GM18870 (cell line): ENCODE data around the gene EXOC3L2.
"Not testable (repeated sequence)": the region's sequence is repeated elsewhere in the genome, so short reads cannot be mapped to it uniquely, and the experiment has no call there.

Experiments
- ATAC-seq: cut with Tn5 transposase; IDR thresholded peaks from one replicate; pipeline ENCODE4 v1.9.1; 2021; ENCODE audit warnings: moderate library complexity; ENCODE audit not compliant: unreplicated experiment

Gene EXOC3L2

DNA sequence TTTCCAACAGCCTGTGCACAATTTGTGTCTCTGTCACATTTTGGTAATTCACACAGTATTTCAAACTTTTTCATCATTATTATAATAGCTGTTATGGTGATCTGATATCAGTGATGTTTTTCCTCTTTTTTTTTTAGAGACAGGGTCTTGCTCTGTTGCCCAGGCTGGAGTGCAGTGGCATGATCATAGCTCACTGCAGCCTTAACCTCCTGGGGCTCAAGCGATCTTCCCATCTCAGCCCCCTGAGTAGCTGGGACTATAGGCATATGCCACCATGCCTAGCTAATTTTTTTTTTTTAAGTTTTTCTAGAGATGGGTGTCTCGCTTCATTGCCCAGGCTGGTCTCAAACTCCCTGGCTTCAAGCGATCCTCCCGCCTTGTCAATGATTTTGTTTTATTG, 11.6 kb upstream of the EXOC3L2 start:
- ATAC-seq = no peak

- no peak for ATAC-seq
These were observed 10.5 kb upstream of the EXOC3L2 start for GRCh38 chr19:45255611-45256157.

DNA sequence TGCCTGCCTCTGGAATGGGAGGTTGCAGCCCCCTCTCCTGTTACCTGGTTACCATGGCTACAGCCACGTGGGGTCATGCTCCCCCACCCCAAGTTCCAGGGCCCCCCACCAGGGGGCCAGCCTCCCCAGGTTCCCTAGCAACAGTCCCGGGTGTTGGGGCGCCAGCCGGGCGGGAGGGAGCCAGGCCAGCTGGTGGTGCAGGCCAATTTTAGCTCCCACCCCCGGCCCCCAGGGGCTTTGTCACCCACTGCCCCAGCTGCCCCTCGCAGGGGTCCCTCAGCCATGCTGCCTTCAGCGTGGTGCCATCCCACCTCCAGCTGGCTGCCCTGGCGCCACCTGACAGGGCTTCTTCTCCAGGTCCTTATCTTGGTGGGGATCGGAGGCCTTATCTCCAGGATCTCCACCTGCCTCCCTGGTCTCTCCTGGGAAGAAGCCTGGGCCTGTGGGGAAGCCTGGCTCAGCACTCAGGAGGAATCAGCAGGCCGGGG, 8.9 kb upstream of the EXOC3L2 start:
- ATAC-seq = no peak

GRCh38 chr19:45253396-45254027, 8.3 kb upstream of the EXOC3L2 start:
- ATAC-seq = no peak

DNA sequence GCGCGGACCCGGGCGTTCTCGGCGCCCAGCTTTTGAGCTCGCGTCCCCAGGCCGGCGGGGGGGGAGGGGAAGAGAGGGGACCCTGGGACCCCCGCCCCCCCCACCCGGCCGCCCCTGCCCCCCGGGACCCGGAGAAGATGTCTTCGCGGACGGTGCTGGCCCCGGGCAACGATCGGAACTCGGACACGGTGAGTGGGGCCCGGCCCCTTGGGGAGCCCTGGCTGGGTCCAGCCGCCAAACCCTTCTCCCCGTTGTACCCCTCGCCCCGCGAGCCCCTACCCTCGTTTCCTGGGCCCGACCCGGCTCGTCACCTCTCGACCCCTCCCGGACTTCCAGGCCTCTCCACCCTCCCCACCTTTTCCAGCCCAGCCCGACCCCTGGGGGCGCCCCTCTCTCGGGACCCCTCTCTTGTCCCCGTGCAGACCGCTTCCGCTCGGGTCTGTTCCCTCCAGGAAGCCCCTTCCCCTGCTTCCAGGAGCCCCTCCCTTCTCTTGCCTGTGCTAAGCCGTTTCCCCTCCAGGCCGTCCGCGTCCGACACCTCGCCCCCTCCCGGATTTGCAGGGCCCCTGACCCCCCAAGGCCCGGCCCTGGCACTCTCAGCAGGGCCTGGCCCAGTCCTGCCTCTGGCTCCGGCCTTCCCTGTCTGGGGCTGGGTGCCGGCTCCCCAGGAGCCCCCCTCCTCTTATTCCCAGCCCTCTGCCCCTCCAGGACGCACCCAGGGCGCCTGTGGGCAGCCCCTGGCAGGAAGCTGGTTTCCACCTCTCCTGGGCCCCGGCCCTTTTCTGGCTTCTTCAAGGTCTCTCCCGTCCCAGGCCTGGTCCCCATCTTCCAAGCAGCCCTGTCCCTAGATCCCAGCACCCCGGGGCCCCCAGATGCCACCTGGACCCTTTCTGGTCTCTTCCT, 6.5 kb upstream of the EXOC3L2 start:
- no peak for ATAC-seq

DNA sequence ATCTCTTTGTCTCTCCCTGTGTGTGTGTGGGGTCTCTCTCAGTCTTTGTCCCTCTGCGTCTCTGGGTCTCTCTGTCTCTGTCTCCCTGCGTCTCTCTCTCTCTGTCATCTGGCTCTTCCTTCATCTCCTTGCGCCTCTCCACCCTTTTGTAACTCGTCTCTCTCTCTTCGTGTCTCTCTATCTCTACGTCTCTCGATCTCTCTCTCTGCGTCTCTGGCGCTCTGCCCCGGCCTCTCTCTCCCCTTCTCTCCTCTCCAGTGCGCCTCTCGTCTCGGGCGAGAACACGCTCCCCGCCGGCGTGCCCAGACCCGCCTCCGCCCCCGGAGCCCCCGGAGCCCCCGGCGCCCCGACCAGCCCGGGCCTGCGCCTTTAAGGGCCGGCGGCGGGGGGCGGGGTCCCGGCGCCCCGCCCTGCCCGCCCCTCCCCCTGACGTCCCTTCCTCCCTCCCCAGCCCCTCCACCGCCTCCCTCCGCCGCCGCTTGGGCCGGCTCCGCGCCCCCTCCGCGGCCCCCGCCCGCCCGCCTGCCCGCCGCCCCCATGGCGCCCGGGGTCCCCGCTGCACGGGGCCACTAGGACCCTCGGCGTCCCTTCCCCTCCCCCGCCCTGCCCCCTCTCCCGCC, 5.7 kb upstream of the EXOC3L2 start, which contains the start of gene MARK4:
Gene MARK4 (plus strand): TSS at position 440 of the 620 bp plus-strand sequence. CDS start 318 bp downstream, outside the sequence.
- no peak for ATAC-seq

- ATAC-seq = no peak
These were observed 5.1 kb upstream of the EXOC3L2 start for GRCh38 chr19:45250216-45250831.

DNA sequence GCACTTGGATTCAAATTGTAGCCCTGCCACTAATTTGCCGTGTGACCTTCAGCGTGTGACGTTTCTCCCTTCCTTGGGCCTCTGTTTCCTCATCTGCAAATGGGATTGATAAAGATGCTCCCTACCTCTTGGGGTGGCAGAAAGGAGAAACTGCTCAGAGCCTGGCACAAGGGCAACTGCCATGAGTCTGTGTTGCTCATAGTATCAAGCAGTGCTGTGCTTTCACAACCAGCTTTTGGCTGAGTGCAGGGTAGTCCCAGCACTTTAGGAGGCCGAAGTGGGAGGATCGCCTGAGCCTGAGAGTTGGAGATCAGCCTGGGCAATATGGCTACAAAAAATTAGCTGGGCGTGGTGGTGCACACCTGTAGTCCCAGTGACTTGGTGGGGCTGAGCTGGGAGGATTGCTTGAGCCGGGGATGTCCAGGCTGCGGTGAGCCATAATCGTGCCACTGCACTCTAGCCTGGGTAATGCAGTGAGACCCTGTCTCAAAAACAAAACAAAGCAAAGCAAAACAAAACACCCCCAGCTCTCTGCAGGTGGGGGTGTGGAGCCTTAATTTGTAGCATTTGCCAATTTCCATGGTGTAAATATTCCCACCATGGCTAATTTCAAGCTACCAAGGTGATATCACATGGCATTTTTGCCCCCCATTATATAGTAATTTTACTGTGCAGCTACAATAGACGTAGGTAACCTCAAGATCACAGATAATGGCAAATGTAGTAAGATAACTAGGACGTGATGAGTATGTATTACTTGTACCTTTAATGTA, 4.2 kb upstream of the EXOC3L2 start:
- no peak for ATAC-seq

- ATAC-seq = no peak
These were observed 1.9 kb upstream of the EXOC3L2 start for GRCh38 chr19:45247136-45247535.

GRCh38 chr19:45245826-45246225, 619 bp upstream of the EXOC3L2 start:
- no peak for ATAC-seq

DNA sequence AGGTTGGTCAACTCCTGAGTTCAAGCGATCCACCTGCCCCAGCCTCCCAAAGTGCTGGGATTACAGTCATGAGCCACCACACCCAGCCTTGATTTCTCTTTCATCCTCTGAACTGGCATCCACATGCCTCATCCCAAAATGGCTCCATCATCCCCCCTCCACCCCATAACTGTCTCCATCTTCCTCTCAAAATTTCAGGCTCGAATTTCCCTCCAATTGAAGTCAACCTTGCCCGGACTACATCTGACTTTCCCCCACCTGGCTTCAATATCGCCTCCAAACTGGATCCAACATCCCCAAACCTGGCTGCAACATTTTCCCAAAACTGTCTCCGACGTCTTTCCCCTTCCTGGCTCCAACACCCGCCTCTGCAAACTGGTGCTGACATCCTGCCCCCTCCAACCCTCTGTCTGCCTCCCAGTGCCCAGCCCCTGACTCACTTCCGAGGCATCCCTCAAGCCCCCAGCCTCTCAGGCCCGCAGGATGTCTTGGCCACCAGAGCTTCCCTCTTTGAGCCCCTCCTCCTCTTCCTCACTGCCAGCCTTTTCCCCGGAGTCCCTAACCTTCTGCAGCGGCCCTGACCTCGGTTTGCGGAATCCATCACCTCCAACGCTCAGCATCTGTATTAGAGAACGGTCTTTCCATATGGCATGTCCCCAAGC, 943 bp downstream of the EXOC3L2 start:
- no peak for ATAC-seq

DNA sequence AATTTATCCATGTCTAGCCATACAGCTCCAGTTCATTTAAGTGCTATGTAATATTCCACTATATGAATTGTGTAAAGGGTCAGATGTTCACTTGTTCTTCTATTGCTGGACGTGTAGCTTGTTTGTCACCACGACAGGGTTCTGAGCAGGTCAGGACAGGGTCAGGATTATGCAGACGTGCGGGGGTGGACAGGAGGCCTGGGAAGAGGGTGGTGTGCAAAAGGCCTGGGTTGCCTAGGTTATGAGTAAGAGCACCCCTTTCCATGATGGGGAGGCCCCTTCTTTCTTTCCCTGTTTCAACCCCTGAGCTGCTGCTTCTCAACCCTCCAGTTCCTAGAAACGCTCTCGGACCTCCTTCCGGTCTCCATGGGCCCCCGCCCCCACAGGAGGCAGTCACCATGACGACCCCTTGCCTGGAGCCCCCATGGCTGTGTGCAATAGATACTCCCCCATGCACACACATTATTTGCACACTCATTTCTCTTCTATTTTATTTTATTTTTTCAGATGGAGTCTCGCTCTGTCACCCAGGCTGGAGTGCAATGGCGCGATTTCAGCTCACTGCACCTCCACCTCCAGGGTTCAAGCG, 2.0 kb downstream of the EXOC3L2 start:
- ATAC-seq = no peak

- ATAC-seq = no peak
These were observed 6.7 kb downstream of the EXOC3L2 start for GRCh38 chr19:45238556-45238955.

DNA sequence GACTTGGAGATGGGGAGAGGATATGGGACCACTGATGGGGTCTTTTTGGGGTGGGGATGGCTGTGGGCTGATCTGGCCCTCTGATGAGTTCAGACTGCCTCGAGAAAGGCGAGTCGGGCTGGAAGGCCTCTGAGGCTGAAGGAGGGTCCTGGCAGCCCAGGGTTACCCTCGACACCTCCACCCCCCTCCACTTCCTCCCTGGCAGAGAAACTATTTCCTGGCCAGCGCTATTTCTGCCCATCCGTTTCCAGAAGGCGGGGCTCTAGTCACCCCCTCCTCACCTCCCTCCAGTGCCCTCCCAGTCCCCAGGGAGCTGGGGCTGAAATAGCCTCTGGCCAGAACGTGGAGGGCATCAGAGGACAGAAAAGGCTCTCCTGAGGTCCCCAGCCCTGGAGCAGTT, 9.7 kb downstream of the EXOC3L2 start:
- no peak for ATAC-seq

GRCh38 chr19:45234089-45234869, 10.9 kb downstream of the EXOC3L2 start:
- ATAC-seq = no peak

DNA sequence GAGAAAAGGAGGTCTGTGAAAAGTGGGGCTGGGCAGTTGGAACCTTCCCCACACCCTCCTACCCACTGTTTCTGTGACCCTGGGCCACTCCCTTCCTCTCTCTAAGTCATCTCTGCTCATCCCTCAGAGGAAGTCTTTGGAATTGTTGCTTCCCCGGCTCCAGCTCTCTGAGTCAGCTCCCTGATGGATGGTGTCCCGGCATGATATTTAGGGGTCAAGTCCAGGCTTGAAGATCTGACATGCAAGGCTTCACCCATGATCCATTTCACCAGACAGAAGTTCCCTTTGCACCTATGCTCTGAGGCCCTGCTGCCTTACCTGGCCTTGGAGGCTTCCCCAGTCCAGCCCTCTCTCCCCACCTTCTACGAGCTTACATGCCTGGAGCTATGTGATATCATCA, 13.3 kb downstream of the EXOC3L2 start:
- no peak for ATAC-seq

GRCh38 chr19:45229056-45229455, 16.2 kb downstream of the EXOC3L2 start:
- ATAC-seq = not testable (repeated sequence)

DNA sequence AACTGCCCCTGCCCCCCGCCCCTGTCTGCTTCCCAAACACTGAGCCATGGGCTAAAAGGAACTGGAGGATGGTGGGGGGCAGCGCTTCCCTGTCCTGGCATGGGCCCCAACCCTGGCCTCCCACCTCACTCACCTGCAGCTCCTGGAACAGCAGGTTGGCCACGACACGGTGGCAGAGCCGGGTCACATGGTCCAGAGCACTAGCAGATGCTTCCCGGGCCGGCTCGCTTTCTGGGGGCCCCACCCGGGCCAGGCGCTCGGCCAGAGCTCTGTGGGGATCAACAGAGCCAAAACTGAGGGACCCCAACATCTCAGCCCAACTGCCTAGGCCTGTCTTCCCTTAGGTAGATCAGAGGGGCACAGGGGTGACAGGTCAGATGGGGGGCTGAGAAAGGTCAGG, 20.6 kb downstream of the EXOC3L2 start:
- no peak for ATAC-seq
